ENCODE data around the gene EXOC4.
"Not testable (repeated sequence)": the region's sequence is repeated elsewhere in the genome, so short reads cannot be mapped to it uniquely, and the experiment has no call there.

Gene EXOC4

DNA sequence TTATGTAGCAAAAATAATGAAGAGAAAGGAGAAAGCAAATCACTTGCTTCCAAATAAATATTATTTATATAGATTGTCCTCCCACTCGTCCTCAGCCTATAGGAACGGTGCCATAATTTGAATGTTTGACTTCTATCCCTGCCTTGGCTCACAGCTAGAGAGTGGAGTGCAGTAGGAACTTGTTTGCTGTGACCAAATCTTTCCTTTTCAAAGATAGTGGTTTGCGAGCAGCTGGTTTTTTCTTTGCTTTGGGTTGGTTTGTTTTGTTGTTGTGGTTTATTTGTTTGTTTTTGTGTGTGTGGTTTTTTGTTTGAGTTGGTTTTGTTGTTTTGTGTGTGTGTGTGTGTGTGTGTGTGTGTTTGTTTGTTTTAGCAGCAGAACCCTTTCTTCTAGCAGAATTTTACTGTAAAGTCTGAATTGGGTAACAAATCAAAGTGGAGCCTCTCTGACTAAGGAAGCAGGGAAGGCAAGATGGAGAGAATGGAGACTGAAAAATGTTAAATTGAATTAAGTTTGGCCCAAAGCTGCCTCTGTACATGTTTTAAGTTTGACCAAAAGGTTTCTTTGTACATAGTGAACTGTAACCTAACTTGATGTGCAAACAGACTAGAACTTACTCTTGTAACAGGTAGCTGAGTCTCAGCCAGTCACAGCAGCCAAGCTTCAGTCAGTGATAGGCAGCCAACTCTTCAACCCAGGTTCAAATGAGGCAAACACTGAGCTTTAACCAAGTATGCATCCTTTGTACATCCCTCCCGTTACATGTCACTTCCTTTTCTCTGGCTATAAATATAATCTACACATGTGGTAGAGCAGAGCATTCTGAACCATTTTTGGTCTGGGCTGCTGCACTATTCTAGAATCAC lies 724.8 kb downstream of the EXOC4 start:
- no peak for DNase-seq

DNA sequence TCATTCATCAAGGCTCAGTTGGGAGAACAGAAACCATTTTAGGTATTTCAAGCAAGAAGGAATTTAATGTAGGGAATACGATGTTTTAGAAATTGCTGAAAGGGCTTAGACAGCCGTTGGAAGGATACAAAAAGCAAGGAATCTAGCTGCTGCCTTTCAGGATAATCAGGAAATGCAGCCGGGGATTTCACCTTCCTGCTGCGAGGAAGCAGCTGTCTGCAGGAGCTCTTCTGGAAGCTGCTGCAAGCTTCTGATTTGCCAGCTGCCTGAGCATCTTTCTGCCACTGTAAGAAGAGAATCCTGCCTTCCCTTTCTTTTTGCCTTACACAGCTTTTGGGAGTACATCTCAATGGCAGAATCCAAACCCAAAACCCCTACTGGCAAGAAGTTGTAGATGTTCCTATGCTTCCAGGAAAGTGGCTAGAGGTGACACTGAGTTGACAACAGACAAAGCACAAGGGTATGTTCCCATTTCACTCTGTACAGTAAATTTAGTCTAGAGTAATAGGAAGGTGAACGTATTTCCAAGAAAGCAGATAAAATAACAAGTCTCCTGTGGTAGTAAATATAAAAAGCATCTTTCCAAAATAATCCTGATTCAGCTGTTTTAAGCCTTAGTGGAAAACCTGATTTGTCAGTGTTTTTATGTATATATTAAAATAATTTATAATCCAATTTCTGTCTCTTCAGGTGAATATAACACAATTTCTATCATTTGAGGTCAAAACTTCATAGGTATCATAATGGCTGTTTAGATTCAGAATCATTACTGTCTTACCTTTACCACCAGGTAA lies 725.8 kb downstream of the EXOC4 start:
- no peak for DNase-seq

- DNase-seq = no peak
Observed at GRCh38 chr7:133980804-133981203, 727.9 kb downstream of the EXOC4 start.

DNA sequence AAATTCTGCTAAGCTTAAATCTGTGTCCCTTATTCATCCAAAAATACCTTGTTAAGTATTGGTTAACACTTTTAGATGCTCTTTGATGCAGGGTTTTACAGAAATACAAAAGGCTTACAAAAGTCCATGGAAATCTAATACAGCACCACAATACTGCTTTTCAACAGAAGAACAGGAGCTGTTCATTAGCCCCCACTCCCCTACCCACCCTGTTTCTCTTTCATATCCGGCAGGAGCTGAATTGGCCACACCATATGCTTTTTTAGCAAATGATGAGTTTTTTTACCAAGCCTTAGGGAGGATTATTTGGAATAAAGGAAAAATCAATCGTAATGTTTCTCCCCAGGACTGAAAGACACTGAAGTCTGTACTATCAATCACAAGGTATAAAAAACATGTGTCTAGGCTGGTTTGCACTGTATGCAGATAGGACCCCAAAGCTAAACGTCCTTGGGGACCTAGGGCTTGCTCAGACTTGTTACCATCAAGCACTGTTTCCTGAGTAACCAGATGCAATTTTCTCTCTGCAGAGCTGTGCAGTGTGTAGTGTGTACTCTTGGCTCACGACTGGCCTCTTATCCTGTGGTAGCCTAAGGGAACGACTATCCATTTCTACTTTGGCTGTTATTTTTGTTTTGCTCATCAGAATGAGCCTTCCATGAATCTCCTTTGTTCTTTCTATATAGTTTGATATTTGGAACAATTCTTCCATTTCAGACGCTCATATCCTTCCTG lies 731.0 kb downstream of the EXOC4 start:
- no peak for DNase-seq

GRCh38 chr7:133985300-133985699 lies 732.4 kb downstream of the EXOC4 start:
- DNase-seq = no peak

DNA sequence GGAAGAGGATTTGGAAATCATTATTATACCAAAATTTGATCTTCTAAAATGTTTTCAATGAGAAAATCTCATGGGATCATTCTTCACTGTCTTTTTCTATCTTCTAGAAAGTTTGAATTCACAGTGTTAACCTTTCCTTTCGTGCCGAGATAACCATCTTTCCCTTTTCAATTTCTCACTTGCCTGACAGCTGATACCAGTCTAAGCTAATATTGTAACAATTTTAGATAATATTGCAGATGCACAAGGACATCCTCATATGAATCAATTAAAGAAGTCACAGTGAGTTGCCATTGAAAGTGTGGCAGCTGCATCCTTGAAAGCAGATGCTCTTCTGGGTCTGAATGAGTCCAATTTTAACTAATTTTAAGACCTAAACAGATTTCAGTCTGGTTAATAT lies 734.7 kb downstream of the EXOC4 start:
- DNase-seq = no peak

GRCh38 chr7:133993547-133993946 lies 740.7 kb downstream of the EXOC4 start:
- no peak for DNase-seq

DNA sequence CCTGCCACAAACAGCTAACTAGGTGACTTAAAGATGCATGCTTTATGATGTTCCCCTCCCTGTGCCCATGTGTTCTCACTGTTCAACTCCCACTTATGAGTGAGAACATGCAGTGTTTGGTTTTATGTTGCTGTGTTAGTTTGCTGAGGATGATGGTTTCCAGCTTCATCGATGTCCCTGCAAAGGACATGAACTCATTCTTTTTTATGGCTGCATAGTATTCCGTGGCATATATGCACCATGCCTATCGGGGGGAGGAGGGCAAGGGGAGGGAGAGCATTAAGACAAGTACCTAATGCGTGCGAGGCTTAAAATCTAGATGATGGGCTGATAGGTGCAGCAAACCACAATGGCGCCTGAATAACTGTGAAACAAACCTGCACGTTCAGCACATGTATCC lies 741.2 kb downstream of the EXOC4 start:
- not testable (repeated sequence) for DNase-seq

DNA sequence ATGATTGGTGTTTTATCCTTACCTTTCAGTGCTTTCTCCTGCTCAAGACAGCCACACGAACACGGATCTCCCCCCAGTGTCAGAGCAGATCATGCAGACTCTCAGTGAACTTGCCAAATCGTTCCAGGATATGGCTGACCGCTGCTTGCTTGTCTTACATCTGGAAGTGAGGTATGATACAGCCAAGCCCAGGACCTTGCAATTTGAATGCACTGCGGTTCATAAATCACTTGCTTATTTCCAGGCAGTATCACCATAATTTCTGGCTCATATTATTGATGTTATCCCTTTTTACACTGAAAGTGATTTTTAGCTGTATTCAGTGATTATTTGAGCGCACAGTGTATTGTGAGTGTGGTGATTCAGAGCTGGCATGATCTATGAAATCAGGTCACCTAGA lies 744.6 kb downstream of the EXOC4 start:
- no peak for DNase-seq

DNA sequence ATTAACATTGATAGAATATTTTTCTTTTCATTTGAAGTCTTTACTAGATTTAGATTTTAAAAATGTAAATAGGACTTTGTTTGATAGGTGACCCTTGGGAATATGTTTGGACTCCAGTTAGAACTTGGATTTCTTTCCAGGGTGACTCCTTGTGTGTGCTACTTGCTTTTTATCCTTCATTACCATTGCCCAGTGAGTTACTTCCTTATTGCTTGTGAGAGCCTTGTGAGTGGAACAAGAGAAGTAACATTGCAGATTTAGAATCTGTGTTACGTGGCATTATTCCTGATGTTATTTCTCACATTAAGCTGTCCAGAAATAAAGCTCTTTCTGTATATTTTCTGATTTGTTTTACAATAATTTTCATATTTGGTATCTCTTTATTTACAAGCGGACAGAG lies 746.3 kb downstream of the EXOC4 start:
- DNase-seq = no peak

- no peak for DNase-seq
Observed at GRCh38 chr7:134004829-134005505, 752.1 kb downstream of the EXOC4 start.

DNA sequence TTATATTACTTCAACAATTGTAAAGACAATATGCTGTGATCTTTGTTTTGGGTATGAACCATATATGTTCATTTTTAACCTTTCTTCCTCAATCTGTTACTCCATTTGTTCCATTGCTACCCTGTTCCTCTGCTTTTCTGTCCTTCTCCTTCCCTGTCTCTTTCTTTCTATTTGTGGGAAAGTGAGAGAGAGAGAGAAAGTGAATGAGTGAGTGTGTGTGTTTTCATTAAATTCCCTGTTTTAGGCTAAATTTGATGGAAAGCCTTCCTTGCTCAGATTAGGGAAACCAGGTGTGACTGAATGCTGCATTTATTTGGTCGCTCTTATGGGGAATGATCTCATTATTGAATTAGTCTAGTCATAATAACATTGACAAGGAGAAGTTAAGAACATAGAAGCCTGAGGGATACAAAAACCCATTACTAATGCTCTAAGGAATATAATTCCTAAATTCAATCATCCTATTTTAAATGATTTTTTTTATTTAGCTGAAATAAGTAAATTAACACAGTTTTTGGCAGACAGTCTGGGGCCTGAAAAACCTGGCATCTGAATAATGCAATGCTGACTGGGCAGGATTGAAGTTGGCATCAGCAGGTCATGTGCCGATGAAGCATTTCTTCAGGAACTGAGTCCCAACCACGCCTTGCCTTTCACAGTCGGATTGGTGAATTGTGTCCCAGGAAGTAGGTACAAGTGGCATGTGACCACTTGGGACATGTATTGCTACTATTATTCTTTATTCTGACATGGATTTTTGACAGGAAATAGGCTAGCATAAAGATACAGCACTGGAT lies 756.6 kb downstream of the EXOC4 start:
- no peak for DNase-seq

- DNase-seq = no peak
Observed at GRCh38 chr7:134013249-134013648, 760.4 kb downstream of the EXOC4 start.

GRCh38 chr7:134014935-134015334 lies 762.1 kb downstream of the EXOC4 start:
- no peak for DNase-seq

GRCh38 chr7:134016223-134016941 lies 763.5 kb downstream of the EXOC4 start:
- DNase-seq = peak in 24 of 56 donors; percentile 1 to 62 (median 11)

GRCh38 chr7:134016942-134017303 lies 764.0 kb downstream of the EXOC4 start:
- no peak for DNase-seq

DNA sequence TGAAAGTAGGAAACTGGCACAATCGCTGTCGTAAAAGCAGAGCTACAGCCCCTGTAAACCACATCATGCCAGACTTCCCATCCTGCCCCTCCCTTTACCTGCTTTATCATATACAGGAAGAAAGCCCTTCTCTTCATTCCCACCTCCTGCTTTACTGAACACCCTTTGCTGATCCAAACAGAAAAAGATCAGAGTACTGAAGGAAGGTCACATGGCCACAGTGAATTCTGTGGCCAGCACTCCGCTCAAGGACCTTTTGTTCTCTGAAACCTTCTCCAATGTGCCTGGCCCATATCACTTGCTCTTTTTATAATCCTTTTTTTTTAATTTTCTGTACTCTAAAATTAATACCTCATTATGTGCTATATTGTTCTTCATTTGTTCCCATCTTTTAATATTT lies 765.4 kb downstream of the EXOC4 start:
- DNase-seq = peak in 9 of 56 donors; percentile 1 to 22 (median 10)

DNA sequence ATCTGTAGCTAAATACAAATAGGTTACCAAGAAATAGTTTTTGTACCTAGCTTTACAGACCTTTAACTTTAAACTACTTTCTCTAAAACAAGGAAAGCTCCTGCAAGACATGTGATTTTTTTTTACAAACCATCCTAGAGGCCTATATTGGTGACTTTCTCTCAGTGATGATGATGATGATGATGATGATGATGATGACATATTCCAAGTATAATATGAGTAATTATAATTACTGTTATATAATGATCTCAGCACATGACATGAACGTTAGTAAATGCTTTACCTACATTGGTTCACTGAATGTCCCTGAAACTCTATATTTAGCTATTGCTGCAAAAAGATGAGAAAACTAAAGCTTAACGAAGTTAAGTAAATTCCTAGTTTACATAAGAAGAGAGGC lies 766.4 kb downstream of the EXOC4 start:
- DNase-seq = no peak

DNA sequence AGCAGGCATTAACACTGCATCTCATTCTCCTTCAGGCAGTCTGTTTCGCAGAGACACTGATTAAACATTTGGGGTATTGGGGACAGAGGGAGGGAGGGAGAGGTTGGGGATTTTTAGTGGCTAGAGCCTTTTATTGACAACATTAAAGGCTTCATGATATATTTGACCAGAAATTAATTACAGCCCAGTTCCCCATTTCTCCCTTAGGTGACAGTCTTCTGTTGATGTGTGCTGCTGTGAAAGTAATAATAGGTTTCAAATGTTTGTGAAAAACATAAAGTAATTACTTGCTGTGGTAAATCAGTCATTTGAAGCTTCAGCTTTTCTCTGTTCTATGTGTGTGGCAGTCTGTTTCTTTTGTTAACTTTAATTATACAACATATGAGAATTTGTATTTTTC lies 769.0 kb downstream of the EXOC4 start:
- no peak for DNase-seq
